ENCODE results near the gene NRM.
"Not testable (repeated sequence)": the region's sequence is repeated elsewhere in the genome, so short reads cannot be mapped to it uniquely, and the experiment has no call there.

Gene NRM

GRCh38 chr6:30664994-30665767, 25.6 kb downstream of the NRM start:
- no peak for DNase-seq (ENCODE audit: low read depth)

DNA sequence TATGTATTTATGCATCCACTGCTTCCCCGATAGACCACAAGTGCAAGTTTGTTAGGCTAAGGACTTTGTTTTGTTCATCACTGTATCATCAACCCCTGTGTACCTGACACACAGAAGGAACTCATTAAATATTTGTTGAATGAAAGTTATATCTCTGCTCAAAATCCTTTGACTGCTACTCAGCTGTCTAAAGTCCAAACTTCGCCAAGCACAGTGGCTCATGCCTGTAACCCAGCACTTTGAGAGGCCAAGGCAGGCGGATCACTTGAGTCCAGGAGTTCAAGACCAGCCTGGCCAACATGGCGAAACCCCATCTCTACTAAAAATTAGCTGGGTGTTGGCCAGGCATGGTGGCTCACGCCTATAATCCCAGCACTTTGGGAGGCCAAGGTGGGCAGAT, 32.9 kb downstream of the NRM start:
- not testable (repeated sequence) for DNase-seq (ENCODE audit: low read depth)

- no peak for DNase-seq (ENCODE audit: low read depth)
These were observed 33.3 kb downstream of the NRM start for GRCh38 chr6:30657454-30657853.

- no peak for DNase-seq (ENCODE audit: low read depth)
These were observed 34.3 kb downstream of the NRM start for GRCh38 chr6:30656513-30656912.

DNA sequence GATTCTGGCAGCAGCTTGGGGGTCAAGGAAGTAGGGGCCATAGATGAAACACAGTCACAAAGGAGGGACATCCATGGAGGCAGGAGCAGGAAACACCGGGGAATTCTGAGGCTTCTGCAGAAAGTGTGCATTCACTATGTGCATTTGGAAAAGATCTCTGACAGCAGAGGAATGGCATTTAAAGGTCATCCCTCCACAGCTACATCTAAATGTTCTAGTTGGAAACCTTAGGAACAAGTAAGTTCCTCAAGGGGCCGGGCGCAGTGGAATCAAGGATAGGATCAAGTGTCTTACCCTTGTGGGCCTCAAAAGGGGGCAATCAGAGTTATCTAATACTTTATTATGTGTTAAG, 35.1 kb downstream of the NRM start:
- DNase-seq (ENCODE audit: low read depth), result no peak

GRCh38 chr6:30654798-30655742, 35.7 kb downstream of the NRM start:
- no peak for DNase-seq (ENCODE audit: low read depth)

DNA sequence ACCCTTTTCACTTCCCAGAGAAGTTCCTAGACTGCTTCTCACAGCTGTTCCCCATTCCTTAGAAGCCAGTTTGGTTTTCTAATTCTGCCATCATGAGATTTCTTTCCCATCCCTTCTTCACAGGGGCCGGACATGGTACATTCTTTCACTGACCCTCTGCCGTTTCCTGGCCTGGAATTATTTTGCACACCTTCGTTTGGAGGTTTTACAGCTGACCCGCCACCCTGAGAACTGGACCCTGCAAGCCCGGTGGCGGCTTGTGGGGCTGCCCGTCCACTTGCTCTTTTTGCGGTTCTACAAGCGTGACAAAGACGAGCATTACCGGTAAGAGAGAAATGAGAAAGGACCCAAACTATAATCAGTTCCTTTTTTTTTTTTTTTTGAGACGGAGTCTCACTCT, 39.6 kb downstream of the NRM start:
- no peak for DNase-seq (ENCODE audit: low read depth)

DNA sequence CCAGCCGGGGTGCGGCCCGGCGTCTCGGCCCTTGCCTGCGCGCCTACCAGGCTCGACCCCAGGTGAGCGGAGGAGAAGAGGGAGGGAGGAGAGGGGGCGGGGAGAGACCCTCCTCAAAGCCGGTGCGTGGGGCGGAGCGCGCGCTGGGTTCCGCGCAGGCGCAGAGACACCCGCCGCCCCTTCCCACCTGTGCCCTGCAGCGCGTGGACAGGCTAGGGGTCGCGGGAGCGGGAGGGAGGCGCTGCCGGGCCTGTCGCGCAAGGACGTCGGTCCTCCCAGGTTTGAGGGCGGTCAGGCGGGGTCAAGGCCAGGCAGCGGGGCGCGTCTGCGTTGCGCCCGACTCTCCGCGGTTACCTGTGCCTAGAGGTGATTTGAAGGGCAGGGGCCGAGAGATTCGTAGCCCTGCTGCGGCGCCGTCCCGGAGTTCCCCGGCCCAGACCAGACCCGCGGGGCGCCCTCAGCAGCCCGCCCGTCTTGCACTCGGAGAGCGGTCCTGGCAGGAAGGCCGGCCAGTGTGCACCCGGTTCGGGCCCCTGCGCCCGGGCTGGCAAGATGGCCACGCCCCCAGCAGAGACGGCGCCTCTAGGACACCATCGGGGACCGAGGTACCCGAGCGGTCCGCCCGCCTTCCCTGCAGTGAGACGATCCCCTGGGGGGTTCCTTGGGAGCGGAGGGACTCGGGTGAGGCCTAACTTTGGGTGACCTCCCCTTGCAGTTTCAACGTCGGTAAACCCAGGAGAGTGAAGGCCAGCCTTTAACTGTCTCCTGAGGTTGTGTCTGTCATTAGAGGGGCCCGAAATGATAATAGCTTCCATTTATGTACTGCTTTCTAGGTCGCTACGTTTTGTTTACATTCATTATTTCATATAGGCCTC, 43.3 kb downstream of the NRM start:
- DNase-seq (ENCODE audit: low read depth), result peak; percentile 51

DNA sequence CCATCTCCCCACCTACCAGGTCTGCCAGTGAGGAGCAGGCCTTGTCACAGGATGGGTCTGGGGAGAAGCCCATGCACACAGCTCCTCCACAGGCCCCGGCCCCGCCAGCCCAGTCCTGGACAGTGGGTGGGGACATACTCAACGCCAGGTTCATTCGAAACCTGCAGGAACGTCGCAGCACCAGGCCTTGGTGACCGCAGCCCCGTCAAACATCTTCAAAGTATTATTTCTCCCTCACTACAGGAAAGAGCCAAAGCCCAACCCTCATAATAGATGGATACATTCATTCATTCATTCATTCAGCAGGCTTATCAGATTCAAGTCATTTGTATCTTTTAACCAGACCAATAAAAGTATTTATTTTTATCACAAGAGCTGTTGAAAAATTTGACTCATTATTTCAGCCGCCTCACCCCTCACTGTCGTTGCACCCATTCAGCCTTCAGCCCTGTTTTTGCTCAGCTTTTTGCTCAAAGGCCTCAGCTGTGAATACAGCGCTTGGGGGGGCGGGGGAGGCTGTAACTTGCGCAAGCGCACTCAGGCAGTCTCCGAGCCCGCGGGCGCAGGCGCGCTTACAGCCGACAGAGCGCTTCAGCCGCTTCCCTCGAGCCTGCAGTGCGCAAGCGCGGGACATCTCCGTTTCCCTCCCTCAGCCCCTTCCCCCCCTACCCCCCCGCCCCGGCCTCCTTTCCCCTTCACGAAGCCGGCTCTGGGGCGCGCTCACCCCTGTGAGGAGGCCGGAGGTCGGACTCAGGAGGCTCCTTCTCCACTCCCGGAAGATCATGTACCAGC, 44.1 kb downstream of the NRM start, which contains the start of gene C6orf136:
TSS of gene C6orf136 (plus strand) at position 684 of the 792 bp plus-strand sequence. CDS start at position 783, 99 bp downstream.
- peak; percentile 80 for DNase-seq (ENCODE audit: low read depth)

- DNase-seq (ENCODE audit: low read depth), result no peak
These were observed 44.8 kb downstream of the NRM start for GRCh38 chr6:30645989-30646388.

GRCh38 chr6:30644769-30645168, 46.0 kb downstream of the NRM start:
- DNase-seq (ENCODE audit: low read depth), result no peak

DNA sequence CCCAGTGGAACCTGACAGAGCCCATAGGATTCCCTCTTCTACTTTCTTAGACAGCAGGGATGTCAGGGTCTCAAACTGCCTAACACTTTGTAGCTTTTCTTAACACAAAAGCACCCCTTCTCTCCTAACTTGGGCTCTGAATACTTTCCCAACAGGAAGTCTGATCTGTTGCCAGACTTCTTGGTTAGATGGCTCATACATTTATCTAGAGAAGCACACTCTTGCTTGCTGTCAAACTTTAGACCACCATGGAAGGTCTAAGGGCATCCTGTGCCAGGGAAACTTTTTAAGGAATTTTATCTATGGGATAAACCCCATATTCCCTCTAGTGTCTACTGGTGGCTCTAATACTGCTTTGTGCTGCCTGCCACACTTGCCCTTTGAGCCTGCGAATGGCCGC, 47.1 kb downstream of the NRM start:
- no peak for DNase-seq (ENCODE audit: low read depth)

- DNase-seq (ENCODE audit: low read depth), result no peak
These were observed 49.7 kb downstream of the NRM start for GRCh38 chr6:30641048-30641447.

GRCh38 chr6:30640481-30640880, 50.3 kb downstream of the NRM start:
- no peak for DNase-seq (ENCODE audit: low read depth)
